Aorta (tissue), 5 donors: ENCODE data around the gene EFR3B. TPM values are rescaled to one million over a fixed set of nuclear protein-coding genes. Genes with fewer than 3 reads are reported as not detected.
A peak's percentile ranks its signal among the peaks of the same experiment; 100 is the strongest.

Experiments
- ATAC-seq: fragments of 200-7000 bp; cut with Tn5 transposase; one replicate; pipeline ENCODE4 v1.9.1; 2022; ENCODE audit warnings: moderate library complexity; ENCODE audit not compliant: low FRiP score
- DNase-seq, 2 donors: peaks; one replicate each; pipeline ENCODE4 v3.0.0-alpha.2; 2020
- H3K27ac ChIP-seq, 2 donors: one replicate each; pipeline ENCODE4 v1.5.1; 2013; ENCODE audit warnings: low read length in 2 of 2, mild to moderate bottlenecking in 2 of 2, moderate library complexity in 2 of 2, control low read depth in 1 of 2, inconsistent platforms in 1 of 2, low read depth in 1 of 2
- H3K27me3 ChIP-seq, 2 donors: one replicate each; pipeline ENCODE4 v1.6.1; 2013; ENCODE audit warnings: control low read depth in 1 of 2, low read length in 1 of 2, mild to moderate bottlenecking in 1 of 2, moderate library complexity in 1 of 2; ENCODE audit not compliant: insufficient read depth in 2 of 2, control insufficient read depth in 1 of 2
- H3K36me3 ChIP-seq, 2 donors: one replicate each; pipeline ENCODE4 v1.6.1; 2013; ENCODE audit warnings: control low read depth in 1 of 2, low read length in 1 of 2, mild to moderate bottlenecking in 1 of 2; ENCODE audit not compliant: insufficient read depth in 2 of 2, control insufficient read depth in 1 of 2
- H3K4me1 ChIP-seq, 2 donors: one replicate each; pipeline ENCODE4 v1.6.1; 2013; ENCODE audit warnings: low read length in 2 of 2, control low read depth in 1 of 2, mild to moderate bottlenecking in 1 of 2, moderate library complexity in 1 of 2; ENCODE audit not compliant: insufficient read depth in 2 of 2, control insufficient read depth in 1 of 2
- H3K4me3 ChIP-seq, 2 donors: one replicate each; pipeline ENCODE4 v1.5.1; 2013; ENCODE audit warnings: low read length in 2 of 2, control low read depth in 1 of 2, mild to moderate bottlenecking in 1 of 2
- H3K9me3 ChIP-seq: one replicate; pipeline ENCODE4 v1.6.1; 2013; ENCODE audit warnings: mild to moderate bottlenecking, low read length; ENCODE audit not compliant: control insufficient read depth
- WGBS, 2 donors: extraction: QIAGEN DNeasy Blood & Tissue Kit; methylation state at CpG; one replicate each; pipeline ENCODE4 v1.1.7; 2013; 5-methylcytosine and 5-hydroxymethylcytosine counted together
- intact Hi-C, 2 donors: fragments of 100-400 bp; cut with DNase I; formaldehyde crosslinking; loops; one replicate each; pipeline versions ENCODE4 v1.14.2 to v1.15.0; 2022
- polyA plus RNA-seq, 2 donors: library from polyadenylated mRNA; stranded (reverse); fragments of 200-250 nt; gene quantifications; one replicate each; pipeline ENCODE4 v1.2.3, GENCODE V29; 2013
- total RNA-seq, 2 donors: library from RNA; stranded (reverse); fragmentation: NEBNext Ultra II Directional; extraction: Animal tissue kit (Norgen Biotek cat#: 25700); gene quantifications; one replicate each; pipeline ENCODE4 v1.2.1, GENCODE V29; 2021
- donor health status: healthy with polysubstance abuse.
- donor health status: Bipolar disorder and iron deficiency.
- donor health status: DM: no; HTN: no; CAD: no.
- donor health status: DM: no; HTN: no; CAD: no.
- donor health status: DM: yes; HTN: yes; CAD: no.

Gene EFR3B
- total and polyA plus RNA-seq, 4 donors: 0.36 to 1.3 (median 0.88) TPM

DNA sequence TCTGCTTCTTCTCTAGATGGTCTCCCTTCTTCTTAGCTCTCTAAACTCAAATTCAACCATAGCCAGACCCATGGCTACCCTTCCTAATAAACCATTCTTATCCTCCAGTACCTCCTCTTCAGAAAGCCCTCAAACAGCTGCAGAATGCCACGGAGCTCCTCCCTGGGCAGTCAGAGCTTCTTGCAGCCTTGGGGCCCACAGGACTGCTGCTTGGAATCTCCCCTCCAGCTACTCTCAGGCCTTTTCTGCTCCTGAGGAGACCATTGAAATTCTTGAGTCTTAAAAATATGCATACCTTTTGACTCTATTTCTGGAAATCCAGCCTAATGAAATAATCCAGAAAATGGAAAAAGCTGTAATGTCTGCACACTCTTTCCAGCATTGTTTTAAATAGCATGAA is 30.7 kb downstream of the EFR3B start:
- WGBS, 2 donors: 21 to 43% methylated on average over 1 of the region's 1 CpG
- DNase-seq: no peak
- Histone ChIP-seq H3K4me3 (no peak overlapping the region), H3K27ac (no peak overlapping the region), H3K36me3 (no peaks in the 10 kb centered on the region), H3K4me1 (no peaks in the 10 kb centered on the region), H3K9me3 (no peaks in the 10 kb centered on the region), H3K27me3 (no peaks in the 10 kb centered on the region)
- no peak for ATAC-seq
- intact Hi-C loops: no loop called here

DNA sequence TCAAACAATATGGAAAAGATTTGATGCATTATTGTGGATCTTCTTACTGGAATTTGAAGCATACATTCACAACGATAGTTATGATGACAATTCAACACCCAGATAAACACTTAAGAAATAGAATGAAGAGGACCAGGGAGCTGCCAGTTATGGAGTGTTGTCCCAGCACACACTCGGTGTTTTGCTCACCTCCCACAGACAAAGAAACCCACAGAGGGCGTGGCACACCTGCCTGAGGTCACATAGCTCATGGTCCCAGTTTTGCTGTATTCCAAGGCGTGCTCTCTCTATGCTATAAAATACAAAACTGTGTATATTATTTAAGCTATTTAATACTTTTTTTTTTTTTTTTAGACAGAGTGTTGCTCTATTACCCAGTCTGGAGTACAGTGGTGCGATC is 31.1 kb downstream of the EFR3B start:
- Histone ChIP-seq H3K4me1 (no peaks in the 10 kb centered on the region), H3K27ac (no peak overlapping the region), H3K27me3 (no peaks in the 10 kb centered on the region), H3K9me3 (no peaks in the 10 kb centered on the region), H3K4me3 (no peak overlapping the region), H3K36me3 (no peaks in the 10 kb centered on the region)
- 85 to 90% methylated on average over 5 of the region's 5 CpGs for WGBS, 2 donors
- intact Hi-C loops: no loop called here
- no peak for ATAC-seq
- no peak for DNase-seq

DNA sequence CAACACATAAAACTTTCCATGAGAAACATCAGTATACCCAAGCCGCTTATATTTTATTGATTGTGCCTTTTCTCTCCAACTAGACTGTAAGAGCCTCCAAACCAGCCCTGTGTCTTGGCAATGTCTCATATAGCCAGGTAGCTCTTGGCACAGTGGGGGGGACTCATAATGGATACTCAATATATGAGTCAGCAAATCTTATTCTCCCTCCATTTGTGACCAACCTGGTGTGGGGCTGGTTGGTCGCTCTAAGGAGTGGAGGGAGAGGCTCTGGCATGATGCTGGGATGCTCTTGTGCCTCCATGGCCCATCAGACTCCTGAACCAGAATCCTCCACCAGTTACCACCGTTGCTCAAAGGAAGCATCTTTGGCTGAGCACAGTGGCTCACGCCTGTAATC is 32.0 kb downstream of the EFR3B start:
- intact Hi-C loops: no loop called here
- DNase-seq: no peak
- no peak for ATAC-seq

DNA sequence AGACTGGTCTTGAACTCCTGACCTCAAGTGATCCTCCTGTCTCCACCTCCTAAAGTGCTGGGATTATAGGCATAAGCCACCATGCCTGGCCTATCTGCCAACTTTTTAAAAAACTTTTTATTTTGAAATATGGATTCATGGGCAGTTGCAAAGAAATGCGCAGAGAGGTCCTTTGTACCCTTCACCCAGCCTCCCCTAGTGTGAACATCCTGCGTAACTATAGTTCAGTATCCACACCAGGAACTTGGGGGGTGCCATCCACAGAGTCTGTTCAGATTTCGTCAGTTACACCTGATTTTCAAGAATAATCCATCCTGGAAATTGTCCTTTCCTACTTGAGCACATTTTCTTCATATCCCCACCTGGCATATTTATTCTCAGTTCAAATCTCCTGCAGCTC is 33.0 kb downstream of the EFR3B start:
- no peaks in the 10 kb centered on the region for H3K4me1 ChIP-seq
- H3K27ac ChIP-seq: no peak overlapping the region
- no peaks in the 10 kb centered on the region for H3K9me3 ChIP-seq
- 100% methylated on average over 3 of the region's 3 CpGs for WGBS, 2 donors
- DNase-seq (no peak), ATAC-seq (no peak)
- intact Hi-C loops: no loop called here
- no peak overlapping the region for H3K4me3 ChIP-seq
- no peaks in the 10 kb centered on the region for H3K36me3 ChIP-seq
- H3K27me3 ChIP-seq: no peaks in the 10 kb centered on the region

More for the DNA sequence above, 32.0 kb downstream of the EFR3B start:
- no peaks in the 10 kb centered on the region for H3K4me1 ChIP-seq
- 95% methylated on average over 4 of the region's 4 CpGs for WGBS, 2 donors
- H3K9me3 ChIP-seq: no peaks in the 10 kb centered on the region
- H3K27me3 ChIP-seq: no peaks in the 10 kb centered on the region
- H3K36me3 ChIP-seq: no peaks in the 10 kb centered on the region
- H3K4me3 ChIP-seq: no peak overlapping the region
- H3K27ac ChIP-seq: no peak overlapping the region

DNA sequence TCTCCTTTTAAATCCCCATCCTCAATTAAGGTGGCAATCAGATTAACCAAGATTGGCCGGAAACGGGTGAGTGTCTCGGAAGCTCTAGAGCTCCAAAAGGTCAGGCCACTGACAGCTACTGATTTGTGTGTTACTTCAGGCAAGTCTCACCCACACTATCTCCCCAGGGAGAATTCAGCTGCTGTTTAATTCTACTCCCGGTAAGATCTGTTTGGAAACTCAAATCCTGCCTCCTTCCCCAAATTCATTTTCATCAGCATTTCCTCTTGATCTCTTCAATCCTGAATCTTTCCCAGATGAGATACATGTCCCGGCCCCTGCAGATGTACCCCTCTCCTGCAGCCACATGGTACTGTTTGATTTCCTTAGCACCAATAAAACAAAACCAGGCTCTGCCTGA is 34.9 kb downstream of the EFR3B start:
- H3K27ac ChIP-seq: no peak overlapping the region
- H3K4me1 ChIP-seq: no peaks in the 10 kb centered on the region
- intact Hi-C loops: no loop called here
- no peaks in the 10 kb centered on the region for H3K27me3 ChIP-seq
- no peaks in the 10 kb centered on the region for H3K9me3 ChIP-seq
- H3K36me3 ChIP-seq: no peaks in the 10 kb centered on the region
- 82 to 86% methylated on average over 5 of the region's 5 CpGs for WGBS, 2 donors
- DNase-seq (no peak), ATAC-seq (no peak)
- H3K4me3 ChIP-seq: no peak overlapping the region

DNA sequence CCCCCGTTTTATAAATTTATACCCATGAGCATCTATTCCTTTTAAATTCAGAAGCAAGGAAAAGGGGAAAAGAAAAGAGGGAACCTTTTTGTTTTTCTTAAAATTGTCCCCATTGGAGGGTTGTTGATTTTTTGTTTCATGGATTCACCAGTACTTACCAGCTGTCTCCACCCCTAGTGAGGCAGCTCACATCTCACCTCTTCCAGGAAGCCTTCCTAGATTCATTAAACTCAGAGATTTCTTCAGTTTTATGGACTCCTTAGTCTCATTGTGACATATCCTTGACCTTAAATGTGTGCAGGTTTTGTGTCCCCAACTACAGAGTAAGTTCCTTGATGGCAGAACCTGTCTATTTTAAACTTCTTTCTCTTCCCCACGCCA is 35.9 kb downstream of the EFR3B start:
- 91 to 95% methylated on average over 2 of the region's 2 CpGs for WGBS, 2 donors
- no peak overlapping the region for H3K4me3 ChIP-seq
- no peaks in the 10 kb centered on the region for H3K27me3 ChIP-seq
- DNase-seq (no peak), ATAC-seq (no peak)
- intact Hi-C loops: no loop called here
- no peak overlapping the region for H3K27ac ChIP-seq
- H3K4me1 ChIP-seq: no peaks in the 10 kb centered on the region
- H3K36me3 ChIP-seq: no peaks in the 10 kb centered on the region
- H3K9me3 ChIP-seq: no peaks in the 10 kb centered on the region

DNA sequence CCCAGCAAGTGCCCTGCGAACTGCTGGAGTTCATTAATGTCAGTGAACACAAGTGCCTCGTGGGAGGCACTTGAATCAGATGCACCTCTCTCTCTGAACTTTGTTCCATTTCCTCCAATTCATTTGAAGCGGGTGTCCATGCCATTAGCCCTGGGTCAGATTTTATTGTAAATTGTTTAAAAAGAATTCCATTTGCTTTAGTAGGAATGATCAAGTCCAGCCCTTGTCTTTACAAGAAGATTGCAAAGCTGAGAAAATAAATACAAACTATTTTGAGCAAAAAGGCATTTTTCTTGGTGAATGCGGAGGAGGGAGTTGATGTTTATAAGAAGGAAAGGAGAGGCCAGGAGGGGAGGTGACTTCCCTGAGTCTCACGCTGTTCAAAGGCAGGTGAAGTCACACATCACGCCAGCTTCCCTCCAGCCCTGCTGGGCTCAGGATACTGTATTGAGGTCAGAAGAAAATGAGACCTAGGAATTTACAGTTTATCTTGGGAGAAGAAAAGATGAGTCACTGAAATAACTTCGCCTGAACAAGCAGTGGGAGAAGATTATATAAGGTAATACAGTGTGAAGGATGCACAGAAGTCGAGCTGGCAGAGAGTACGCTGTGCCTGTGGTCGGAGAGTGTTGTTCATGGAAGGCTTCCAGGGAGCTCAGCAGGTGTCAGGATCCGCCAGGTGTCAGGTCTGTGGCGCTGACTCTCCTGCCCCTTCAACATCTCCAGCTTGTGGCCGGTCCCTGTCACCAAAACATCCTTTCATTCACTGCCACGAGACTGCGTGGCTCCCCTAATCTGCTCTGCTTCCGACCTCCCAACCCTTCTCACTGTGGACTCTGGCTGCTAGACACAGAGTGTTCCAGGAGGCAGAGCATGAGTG is 36.5 kb downstream of the EFR3B start:
- 41 to 42% methylated on average over 16 of the region's 16 CpGs for WGBS, 2 donors
- no peaks in the 10 kb centered on the region for H3K4me1 ChIP-seq
- no peak for DNase-seq
- intact Hi-C loops: no loop called here
- H3K27ac ChIP-seq: no peak overlapping the region
- H3K36me3 ChIP-seq: no peaks in the 10 kb centered on the region
- peak; percentile 41 for ATAC-seq
- H3K4me3 ChIP-seq: no peak overlapping the region
- H3K27me3 ChIP-seq: no peaks in the 10 kb centered on the region
- no peaks in the 10 kb centered on the region for H3K9me3 ChIP-seq

DNA sequence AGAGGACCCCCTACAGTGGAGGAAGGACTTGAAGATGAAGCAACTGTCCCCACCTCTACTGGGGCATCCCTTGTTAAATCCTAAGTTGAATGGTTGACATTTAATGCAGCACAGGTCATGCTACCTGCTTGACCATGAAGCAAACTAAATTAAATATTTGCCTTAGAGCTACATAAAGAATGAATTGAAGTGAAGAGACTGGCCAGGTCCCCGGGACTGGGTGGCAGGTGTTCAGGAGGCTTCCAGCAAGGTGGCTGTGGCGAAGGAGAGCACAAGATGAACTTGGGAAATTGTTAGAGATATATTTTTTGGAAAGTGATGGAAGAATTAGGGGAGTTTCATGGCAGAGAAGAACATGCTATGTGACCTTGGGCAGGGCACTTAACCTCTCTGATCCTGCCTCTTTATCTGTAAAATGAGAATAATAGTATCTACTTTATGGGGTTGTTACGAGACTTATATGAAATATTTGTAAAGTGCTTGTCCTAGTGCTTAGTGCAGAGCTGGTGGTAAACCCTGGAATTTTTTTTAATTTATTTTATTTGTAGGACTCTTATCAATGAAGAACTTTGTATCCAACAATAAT is 37.3 kb downstream of the EFR3B start:
- 94 to 96% methylated on average over 3 of the region's 3 CpGs for WGBS, 2 donors
- intact Hi-C loops: no loop called here
- H3K9me3 ChIP-seq: no peaks in the 10 kb centered on the region
- DNase-seq: no peak
- H3K27ac ChIP-seq: no peak overlapping the region
- no peak overlapping the region for H3K4me3 ChIP-seq
- no peaks in the 10 kb centered on the region for H3K4me1 ChIP-seq
- no peak for ATAC-seq
- no peaks in the 10 kb centered on the region for H3K27me3 ChIP-seq
- H3K36me3 ChIP-seq: no peaks in the 10 kb centered on the region

DNA sequence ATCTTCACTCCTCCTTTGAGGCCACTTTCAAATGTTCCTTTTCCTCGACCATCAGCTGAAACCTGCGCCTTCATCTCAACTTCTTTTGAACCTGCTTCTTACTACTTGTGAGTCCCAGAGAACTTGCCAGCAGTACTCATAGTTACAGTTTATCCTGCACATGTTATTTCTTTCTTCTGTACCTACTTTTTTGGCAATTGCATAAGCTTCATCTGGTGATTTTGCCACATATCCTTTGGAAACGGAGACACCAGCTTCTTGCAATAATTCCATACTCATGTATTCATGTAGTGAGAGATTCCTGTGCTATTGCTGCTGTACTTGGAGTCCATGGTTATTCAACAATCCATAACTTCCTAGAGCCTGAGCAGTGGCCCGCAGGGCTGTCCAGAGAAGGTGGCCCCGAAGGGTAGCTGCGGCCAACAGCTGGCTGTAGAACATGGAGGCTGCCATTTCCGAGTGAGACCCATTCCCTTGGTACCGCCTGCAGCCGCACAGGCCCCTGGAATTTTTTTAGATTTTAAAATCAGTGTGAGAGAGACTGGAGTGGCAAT is 39.4 kb downstream of the EFR3B start:
- WGBS, 2 donors: 94% methylated on average over 9 of the region's 9 CpGs
- intact Hi-C loops: no loop called here

More for the DNA sequence above, 39.4 kb downstream of the EFR3B start:
- Histone ChIP-seq H3K27ac (no peak overlapping the region), H3K27me3 (no peaks in the 10 kb centered on the region), H3K4me1 (no peaks in the 10 kb centered on the region), H3K4me3 (no peak overlapping the region), H3K9me3 (no peaks in the 10 kb centered on the region), H3K36me3 (no peaks in the 10 kb centered on the region)
- ATAC-seq (no peak), DNase-seq (no peak)
